HFFc6 (cell line): ENCODE data around the gene GPI. TPM values are rescaled to one million over a fixed set of nuclear protein-coding genes. Genes with fewer than 3 reads are reported as not detected.
"Not testable (repeated sequence)": the region's sequence is repeated elsewhere in the genome, so short reads cannot be mapped to it uniquely, and the experiment has no call there.

Experiments used
- DNase-seq: peaks from one replicate; pipeline ENCODE4 v3.0.0-alpha.2; 2018
- H3K27ac Mint-ChIP-seq: 2 replicates; pipeline ENCODE4 v1.8.0; 2020; ENCODE audit warnings: mild to moderate bottlenecking, mixed read lengths
- H3K27me3 Mint-ChIP-seq: 2 replicates; pipeline ENCODE4 v1.8.0; 2021; ENCODE audit warnings: mild to moderate bottlenecking, moderate library complexity, mixed read lengths; ENCODE audit not compliant: insufficient read depth
- H3K36me3 Mint-ChIP-seq: 2 replicates; pipeline ENCODE4 v1.8.0; 2021; ENCODE audit warnings: low read depth, mixed read lengths
- H3K4me1 Mint-ChIP-seq: 2 replicates; pipeline ENCODE4 v1.8.0; 2020; ENCODE audit warnings: low read depth, mixed read lengths
- H3K4me3 Mint-ChIP-seq: 2 replicates; pipeline ENCODE4 v1.8.0; 2020; ENCODE audit warnings: mild to moderate bottlenecking, moderate library complexity, mixed read lengths
- H3K9me3 Mint-ChIP-seq: 2 replicates; pipeline ENCODE4 v1.8.0; 2020; ENCODE audit warnings: mild to moderate bottlenecking, mixed read lengths
- CTCF ChIP-seq: fragments of 200-600 bp; sonication (generic); IDR thresholded peaks from 2 replicates; pipeline ENCODE4 v1.5.0; 2021; ENCODE audit warnings: antibody characterized with exemption, mild to moderate bottlenecking
- total RNA-seq, 6 experiments: library from RNA; stranded (reverse); fragmentation: NEBNext Ultra II Directional; extraction: Animal tissue kit (Norgen Biotek cat#: 25700); gene quantifications; 2 replicates in 1 of 6; 3 replicates in 5 of 6; pipeline ENCODE4 v1.2.3, GENCODE V29; 2021

Gene GPI
- total RNA-seq, 6 experiments from 2014 or later: 171 to 254 (median 212) TPM

- Mint-ChIP-seq H3K27ac (peak overlapping the region; percentile 29; the same call in 1 of the 2 replicates), H3K9me3 (no peaks in the 10 kb centered on the region), H3K4me3 (no peak overlapping the region), H3K27me3 (no peaks in the 10 kb centered on the region; the same call in 1 of the 2 replicates), H3K36me3 (peaks cover 34% of the 10 kb centered on the region), H3K4me1 (peaks cover 25% of the 10 kb centered on the region)
- DNase-seq: no peak
- TF ChIP-seq CTCF: no peak
These were observed 39.8 kb upstream of the GPI start for GRCh38 chr19:34325181-34325580.

GRCh38 chr19:34325981-34326787, 38.8 kb upstream of the GPI start:
- H3K4me1 Mint-ChIP-seq: peaks cover 27% of the 10 kb centered on the region
- no peaks in the 10 kb centered on the region for H3K9me3 Mint-ChIP-seq
- no peak for DNase-seq
- no peak overlapping the region for H3K4me3 Mint-ChIP-seq
- TF ChIP-seq CTCF: no peak
- H3K27ac Mint-ChIP-seq: no peak overlapping the region
- H3K27me3 Mint-ChIP-seq: no peaks in the 10 kb centered on the region; the same call in 1 of the 2 replicates
- H3K36me3 Mint-ChIP-seq: peaks cover 35% of the 10 kb centered on the region

- TF ChIP-seq CTCF: no peak
- H3K27me3 Mint-ChIP-seq: no peaks in the 10 kb centered on the region; the same call in 1 of the 2 replicates
- peaks cover 47% of the 10 kb centered on the region for H3K36me3 Mint-ChIP-seq
- peaks cover 43% of the 10 kb centered on the region for H3K4me1 Mint-ChIP-seq
- no peak for DNase-seq
- no peak overlapping the region for H3K27ac Mint-ChIP-seq
- H3K4me3 Mint-ChIP-seq: no peak overlapping the region
- no peaks in the 10 kb centered on the region for H3K9me3 Mint-ChIP-seq
These were observed 37.1 kb upstream of the GPI start for GRCh38 chr19:34327851-34328250.

- no peak for TF ChIP-seq CTCF
- Mint-ChIP-seq H3K9me3 (no peaks in the 10 kb centered on the region), H3K27me3 (no peaks in the 10 kb centered on the region; the same call in 1 of the 2 replicates), H3K27ac (no peak overlapping the region), H3K4me1 (peaks cover 50% of the 10 kb centered on the region), H3K36me3 (peaks cover 46% of the 10 kb centered on the region), H3K4me3 (no peak overlapping the region)
- DNase-seq: no peak
These were observed 36.0 kb upstream of the GPI start for GRCh38 chr19:34328982-34329381.

- H3K4me3 Mint-ChIP-seq: no peak overlapping the region
- H3K4me1 Mint-ChIP-seq: peaks cover 51% of the 10 kb centered on the region
- H3K36me3 Mint-ChIP-seq: peaks cover 40% of the 10 kb centered on the region
- H3K27ac Mint-ChIP-seq: no peak overlapping the region
- no peak for TF ChIP-seq CTCF
- H3K9me3 Mint-ChIP-seq: no peaks in the 10 kb centered on the region
- DNase-seq: no peak
- no peaks in the 10 kb centered on the region; the same call in 1 of the 2 replicates for H3K27me3 Mint-ChIP-seq
These were observed 34.9 kb upstream of the GPI start for GRCh38 chr19:34330116-34330515.

GRCh38 chr19:34330596-34330995, 34.4 kb upstream of the GPI start:
- H3K27me3 Mint-ChIP-seq, DNase-seq, H3K27ac Mint-ChIP-seq, H3K9me3 Mint-ChIP-seq, H3K4me3 Mint-ChIP-seq: not testable (repeated sequence)
- Mint-ChIP-seq H3K36me3 (peaks cover 38% of the 10 kb centered on the region), H3K4me1 (peaks cover 51% of the 10 kb centered on the region)

- H3K27me3 Mint-ChIP-seq, H3K27ac Mint-ChIP-seq: not testable (repeated sequence)
These were observed 33.4 kb upstream of the GPI start for GRCh38 chr19:34331596-34331995.

More at GRCh38 chr19:34331596-34331995, 33.4 kb upstream of the GPI start:
- H3K4me1 Mint-ChIP-seq: peaks cover 42% of the 10 kb centered on the region
- not testable (repeated sequence) for H3K4me3 Mint-ChIP-seq, H3K9me3 Mint-ChIP-seq, DNase-seq
- H3K36me3 Mint-ChIP-seq: peaks cover 38% of the 10 kb centered on the region
